NB4 (cell line): Measurements from ENCODE around the gene CRYBB3.
A peak's percentile ranks its signal among the peaks of the same experiment; 100 is the strongest.

Experiments used
- DNase-seq: peaks from one replicate; pipeline ENCODE4 v3.0.0; 2010; ENCODE audit warnings: low read depth
- H3K4me3 ChIP-seq: one replicate; pipeline ENCODE4 v1.5.1; 2011; ENCODE audit warnings: mild to moderate bottlenecking, low read depth, low read length, moderate library complexity
- CTCF ChIP-seq: IDR thresholded peaks from one replicate; pipeline ENCODE4 v1.5.1; 2012; ENCODE audit warnings: low read depth, low read length
- MAX ChIP-seq: IDR thresholded peaks from 2 replicates; pipeline ENCODE4 v1.6.1; 2011; ENCODE audit warnings: low read depth, low read length
- MYC ChIP-seq: IDR thresholded peaks from 2 replicates; pipeline ENCODE4 v1.6.1; 2011; ENCODE audit warnings: low read depth, low read length
- POLR2A ChIP-seq: IDR thresholded peaks from 2 replicates; pipeline ENCODE4 v1.6.1; 2011; ENCODE audit warnings: mild to moderate bottlenecking; ENCODE audit not compliant: insufficient read length; ENCODE audit errors: extremely low read depth

Gene CRYBB3

GRCh38 chr22:25207553-25208157, 8.0 kb downstream of the CRYBB3 start:
- TF ChIP-seq MYC (no peak), MAX (no peak), POLR2A (no peak), CTCF (no peak)
- no peak for DNase-seq
- H3K4me3 ChIP-seq = no peak overlapping the region

DNA sequence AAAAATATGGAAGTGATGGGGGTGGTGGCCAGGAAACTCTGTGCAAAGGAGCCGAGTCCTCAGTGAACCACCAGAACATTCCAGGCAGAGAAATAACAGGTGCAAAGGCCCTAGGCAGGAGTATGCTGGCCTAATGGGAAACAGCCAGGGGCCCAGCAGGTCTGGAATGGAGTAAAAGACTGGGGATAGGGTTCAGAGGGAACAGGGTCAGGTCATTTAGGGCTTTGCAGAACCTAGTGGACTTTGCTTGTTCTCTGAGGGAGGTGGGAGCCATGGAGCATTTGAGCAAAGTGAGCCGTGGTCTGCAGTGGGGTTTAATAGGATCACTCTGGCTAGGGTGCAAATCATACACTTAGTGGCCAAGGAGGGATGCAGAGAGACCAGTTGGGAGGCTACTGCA, 8.7 kb downstream of the CRYBB3 start:
- DNase-seq = no peak
- no peak overlapping the region for H3K4me3 ChIP-seq
- TF ChIP-seq MAX (no peak), MYC (no peak), CTCF (no peak), POLR2A (no peak)

DNA sequence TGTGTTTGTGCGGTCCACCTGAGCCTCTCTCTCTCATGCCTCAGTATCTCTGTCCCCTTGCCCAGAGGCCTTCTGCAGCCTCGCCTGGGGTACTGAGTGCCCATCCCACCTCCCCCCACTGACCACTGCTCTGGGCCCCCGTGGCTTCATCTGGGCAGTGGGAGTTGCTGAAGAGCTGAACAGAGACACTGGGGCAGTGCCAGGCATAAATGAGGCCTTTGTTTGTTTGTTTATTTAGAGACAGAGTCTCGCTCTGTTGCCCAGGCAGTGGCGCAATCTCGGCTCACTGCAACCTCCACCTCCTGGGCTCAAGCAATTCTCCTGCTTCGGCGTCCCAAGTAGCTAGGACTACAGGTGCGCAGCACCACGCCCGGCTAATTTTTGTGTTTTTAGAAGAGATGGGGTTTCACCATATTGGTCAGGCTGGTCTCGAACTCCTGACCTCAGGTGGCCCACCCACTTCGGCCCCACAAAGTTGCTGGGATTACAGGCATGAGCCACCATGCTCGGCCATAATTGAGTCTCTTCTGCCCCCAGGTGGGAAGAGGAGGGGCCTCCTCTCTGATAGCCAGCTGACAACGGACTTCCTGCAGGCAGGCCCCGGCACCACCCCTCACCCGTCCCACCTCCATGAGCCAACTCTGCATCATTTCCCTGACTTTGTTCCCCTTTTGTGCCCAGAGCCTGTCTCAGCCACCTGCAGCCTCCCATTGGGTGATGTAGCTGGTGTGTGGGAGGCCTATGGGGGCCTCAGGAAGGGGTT, 9.3 kb downstream of the CRYBB3 start:
- TF ChIP-seq CTCF (no peak), MYC (no peak), MAX (no peak), POLR2A (no peak)
- DNase-seq = no peak

DNA sequence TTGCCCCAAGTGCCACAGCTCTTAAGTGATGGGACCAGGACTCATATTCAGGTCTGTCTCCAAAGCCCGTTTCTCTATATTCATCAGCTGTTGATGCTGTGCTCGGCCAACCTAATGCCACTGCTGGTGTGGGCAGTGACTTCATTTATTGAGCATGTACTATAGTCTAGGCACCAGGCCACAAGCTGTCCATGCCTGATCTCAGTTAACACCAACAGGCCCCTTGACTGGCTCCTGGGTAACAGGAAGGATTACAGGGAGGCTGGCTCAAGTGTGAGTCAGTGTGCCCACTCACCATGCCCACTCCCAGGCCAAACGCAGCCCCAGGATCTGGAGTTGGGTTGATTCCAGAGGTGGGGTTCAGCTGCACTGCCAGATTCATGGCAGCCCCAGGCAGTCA, 11.1 kb downstream of the CRYBB3 start:
- no peak for TF ChIP-seq CTCF
- no peak for TF ChIP-seq POLR2A
- TF ChIP-seq MAX = no peak
- TF ChIP-seq MYC = no peak
- no peak for DNase-seq
- no peak overlapping the region for H3K4me3 ChIP-seq

More for the DNA sequence above, 9.3 kb downstream of the CRYBB3 start:
- no peak overlapping the region for H3K4me3 ChIP-seq

DNA sequence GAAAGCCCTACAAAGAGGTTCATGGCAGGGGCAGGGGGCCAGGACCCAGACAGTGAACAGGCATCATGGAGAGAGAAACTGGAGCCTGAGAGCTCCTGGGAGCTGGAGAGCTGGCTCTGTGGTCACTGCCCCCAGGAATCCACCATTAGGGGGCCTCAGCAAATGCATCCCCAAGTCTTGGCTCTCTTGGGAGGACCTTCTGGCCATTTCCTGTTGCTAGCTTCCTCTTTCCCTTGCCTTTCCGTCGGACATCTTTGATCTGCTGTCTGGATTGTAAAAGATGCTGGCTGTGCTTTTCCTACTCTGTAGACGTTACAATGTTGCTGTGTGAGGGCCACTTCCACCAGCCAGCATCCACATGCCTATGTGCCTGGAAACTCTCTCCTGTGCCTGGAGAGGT, 12.7 kb downstream of the CRYBB3 start:
- H3K4me3 ChIP-seq = no peak overlapping the region
- DNase-seq = peak; percentile 28
- TF ChIP-seq MAX (no peak), POLR2A (no peak), MYC (no peak), CTCF (no peak)

DNA sequence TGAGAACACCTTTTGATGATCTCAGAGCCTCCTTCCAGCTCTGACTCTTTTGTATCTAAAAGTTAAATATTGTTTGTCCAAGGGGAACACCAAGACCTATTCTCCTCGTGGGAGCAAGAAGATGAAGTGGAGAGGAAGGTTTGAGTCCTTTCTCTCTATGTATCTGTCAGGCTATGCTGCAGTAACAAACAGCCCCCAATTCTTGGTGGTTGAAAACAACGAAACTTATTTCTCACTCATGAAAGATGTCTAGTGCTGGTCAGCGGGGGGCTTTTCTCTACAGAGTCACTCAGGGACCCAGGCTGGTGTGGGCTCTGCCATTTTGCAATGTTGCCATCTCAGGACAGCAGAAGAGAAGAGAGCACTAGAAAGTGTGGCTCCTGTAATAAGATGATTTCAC, 13.6 kb downstream of the CRYBB3 start:
- no peak for DNase-seq
- H3K4me3 ChIP-seq = no peak overlapping the region
- no peak for TF ChIP-seq POLR2A
- TF ChIP-seq CTCF = no peak
- no peak for TF ChIP-seq MAX
- TF ChIP-seq MYC = no peak
